Smooth muscle cell (in vitro differentiated cells): Measurements from ENCODE around the gene XRCC5. TPM values are rescaled to one million over a fixed set of nuclear protein-coding genes. Genes with fewer than 3 reads are reported as not detected.
A peak's percentile ranks its signal among the peaks of the same experiment; 100 is the strongest.
"Not testable (repeated sequence)": the region's sequence is repeated elsewhere in the genome, so short reads cannot be mapped to it uniquely, and the experiment has no call there.

ENCODE experiments used
- DNase-seq: peaks from one replicate; lab custom pipeline; 2025; ENCODE audit not compliant: unreplicated experiment; lab: John Stamatoyannopoulos, UW
- H2AFZ ChIP-seq: fragments of 200-600 bp; sonication (generic); 2 replicates; pipeline ENCODE4 v1.6.0; 2016; ENCODE audit warnings: antibody characterized with exemption, low read depth, mild to moderate bottlenecking
- H3F3A ChIP-seq: fragments of 200-600 bp; sonication (generic); 2 replicates; pipeline ENCODE4 v1.6.0; 2017; ENCODE audit warnings: antibody characterized with exemption, low read depth
- H3K27ac ChIP-seq: fragments of 200-600 bp; sonication (generic); 2 replicates; pipeline ENCODE4 v1.5.1; 2016; ENCODE audit warnings: low read depth, mild to moderate bottlenecking
- H3K27me3 ChIP-seq: fragments of 200-600 bp; sonication (generic); 2 replicates; pipeline ENCODE4 v1.6.1; 2016; ENCODE audit warnings: low read depth, mild to moderate bottlenecking
- H3K36me3 ChIP-seq: fragments of 200-600 bp; sonication (generic); 2 replicates; pipeline ENCODE4 v1.5.1; 2016; ENCODE audit warnings: low read depth
- H3K4me1 ChIP-seq: fragments of 200-600 bp; sonication (generic); 2 replicates; pipeline ENCODE4 v1.5.1; 2016; ENCODE audit warnings: low read depth
- H3K4me2 ChIP-seq: fragments of 200-600 bp; sonication (generic); 2 replicates; pipeline ENCODE4 v1.6.0; 2016; ENCODE audit warnings: mild to moderate bottlenecking
- H3K4me3 ChIP-seq: fragments of 200-600 bp; sonication (generic); 2 replicates; pipeline ENCODE4 v1.5.1; 2016; ENCODE audit warnings: mild to moderate bottlenecking
- H3K79me2 ChIP-seq: fragments of 200-600 bp; sonication (generic); 2 replicates; pipeline ENCODE4 v1.6.0; 2016; ENCODE audit warnings: low read depth, mild to moderate bottlenecking
- H3K9ac ChIP-seq: fragments of 200-600 bp; sonication (generic); 2 replicates; pipeline ENCODE4 v1.6.0; 2016; ENCODE audit warnings: low read depth
- H3K9me3 ChIP-seq: fragments of 200-600 bp; sonication (generic); replicated peaks from 2 replicates; pipeline ENCODE4 v1.5.1; 2016; ENCODE audit warnings: low read depth
- H4K20me1 ChIP-seq: fragments of 200-600 bp; sonication (generic); 2 replicates; pipeline ENCODE4 v1.6.0; 2016; ENCODE audit warnings: low read depth
- WGBS: methylation state at CpG from one replicate; pipeline ENCODE4 v1.1.7; 2016; ENCODE audit warnings: low lambda C conversion rate; 5-methylcytosine and 5-hydroxymethylcytosine counted together
- polyA plus RNA-seq: library from polyadenylated mRNA; unstranded; fragments of >200 nt; fragmentation: Nextera tagmentation; extraction: Ambion mirVana; gene quantifications from 2 replicates; pipeline ENCODE4 v1.2.1, GENCODE V29; 2016
- total RNA-seq: library from RNA; depleted of rRNA; stranded (reverse); fragments of >200 nt; gene quantifications from 2 replicates; pipeline ENCODE4 v1.2.3, GENCODE V29; 2014
- TF ChIP-seq, protein P1 (sequence below): fragments of 200-600 bp; sonication (generic); IDR thresholded peaks from 2 replicates; pipeline ENCODE4 v1.5.1; 2017; ENCODE audit warnings: borderline replicate concordance, mild to moderate bottlenecking, antibody characterized with exemption; ENCODE audit not compliant: insufficient read depth, poor library complexity, severe bottlenecking

Gene XRCC5
- total and polyA plus RNA-seq, 2 experiments from 2014 or later: 197 to 266 TPM

DNA sequence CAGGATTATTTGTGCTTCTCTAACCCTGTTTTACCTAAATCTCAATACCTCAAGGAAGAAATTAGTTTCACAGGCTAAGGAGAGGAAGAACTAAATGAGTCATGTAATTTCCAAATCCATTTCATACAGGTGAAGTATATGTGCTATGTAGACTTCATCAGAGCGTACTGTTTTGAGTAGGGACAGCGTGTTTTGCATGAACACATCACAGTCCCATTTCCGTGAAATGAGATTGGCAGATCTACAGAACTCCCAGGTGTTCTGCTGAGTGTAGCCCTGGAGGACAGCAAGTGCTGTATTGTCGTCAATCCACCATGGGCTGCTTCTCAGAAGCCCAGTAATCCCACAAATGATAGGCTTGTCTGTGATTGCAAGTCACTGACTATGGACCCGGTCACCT lies 97.7 kb downstream of the XRCC5 start:
- no peak overlapping the region for H3K27ac ChIP-seq
- peaks cover 25% of the 10 kb centered on the region for H3K36me3 ChIP-seq
- H3F3A ChIP-seq: peaks cover 20% of the 10 kb centered on the region
- no peaks in the 10 kb centered on the region for H3K79me2 ChIP-seq
- TF ChIP-seq, protein P1, sequence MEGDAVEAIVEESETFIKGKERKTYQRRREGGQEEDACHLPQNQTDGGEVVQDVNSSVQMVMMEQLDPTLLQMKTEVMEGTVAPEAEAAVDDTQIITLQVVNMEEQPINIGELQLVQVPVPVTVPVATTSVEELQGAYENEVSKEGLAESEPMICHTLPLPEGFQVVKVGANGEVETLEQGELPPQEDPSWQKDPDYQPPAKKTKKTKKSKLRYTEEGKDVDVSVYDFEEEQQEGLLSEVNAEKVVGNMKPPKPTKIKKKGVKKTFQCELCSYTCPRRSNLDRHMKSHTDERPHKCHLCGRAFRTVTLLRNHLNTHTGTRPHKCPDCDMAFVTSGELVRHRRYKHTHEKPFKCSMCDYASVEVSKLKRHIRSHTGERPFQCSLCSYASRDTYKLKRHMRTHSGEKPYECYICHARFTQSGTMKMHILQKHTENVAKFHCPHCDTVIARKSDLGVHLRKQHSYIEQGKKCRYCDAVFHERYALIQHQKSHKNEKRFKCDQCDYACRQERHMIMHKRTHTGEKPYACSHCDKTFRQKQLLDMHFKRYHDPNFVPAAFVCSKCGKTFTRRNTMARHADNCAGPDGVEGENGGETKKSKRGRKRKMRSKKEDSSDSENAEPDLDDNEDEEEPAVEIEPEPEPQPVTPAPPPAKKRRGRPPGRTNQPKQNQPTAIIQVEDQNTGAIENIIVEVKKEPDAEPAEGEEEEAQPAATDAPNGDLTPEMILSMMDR: no peak
- no peak overlapping the region for H3K4me3 ChIP-seq
- DNase-seq: no peak
- peaks cover 26% of the 10 kb centered on the region for H4K20me1 ChIP-seq
- no peaks in the 10 kb centered on the region for H3K27me3 ChIP-seq
- H3K9me3 ChIP-seq: no peaks in the 10 kb centered on the region
- no peak overlapping the region for H2AFZ ChIP-seq
- H3K9ac ChIP-seq: no peak overlapping the region
- 99% methylated on average over 5 of the region's 5 CpGs for WGBS
- peaks cover 10% of the 10 kb centered on the region for H3K4me1 ChIP-seq
- H3K4me2 ChIP-seq: no peak overlapping the region

DNA sequence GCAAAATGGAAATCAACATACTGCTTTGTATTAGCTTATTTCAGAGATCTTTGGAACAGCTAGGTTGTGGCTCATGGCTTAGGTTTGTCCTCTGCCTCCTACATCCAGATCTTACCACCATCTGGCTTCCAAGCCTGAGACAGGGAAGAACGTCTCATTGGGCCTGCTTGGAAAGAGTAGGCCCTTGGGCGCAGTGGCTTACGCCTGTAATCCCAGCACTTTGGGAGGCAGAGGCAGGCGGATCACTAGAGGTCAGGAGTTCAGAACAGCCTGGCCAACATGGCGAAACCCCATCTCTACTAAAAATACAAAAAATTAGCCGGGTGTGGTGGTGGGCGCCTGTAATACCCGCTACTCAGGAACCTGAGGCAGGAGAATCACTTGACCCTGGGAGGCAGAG lies 99.5 kb downstream of the XRCC5 start:
- H3K27me3 ChIP-seq, H3K79me2 ChIP-seq, DNase-seq, H3K27ac ChIP-seq, H3K4me2 ChIP-seq, H2AFZ ChIP-seq, H3K9ac ChIP-seq, H3K4me3 ChIP-seq, H3K9me3 ChIP-seq: not testable (repeated sequence)
- Histone ChIP-seq H4K20me1 (peaks cover 12% of the 10 kb centered on the region), H3K36me3 (peaks cover 19% of the 10 kb centered on the region), H3K4me1 (peaks cover 10% of the 10 kb centered on the region), H3F3A (peaks cover 20% of the 10 kb centered on the region)
- 96% methylated on average over 8 of the region's 8 CpGs for WGBS

DNA sequence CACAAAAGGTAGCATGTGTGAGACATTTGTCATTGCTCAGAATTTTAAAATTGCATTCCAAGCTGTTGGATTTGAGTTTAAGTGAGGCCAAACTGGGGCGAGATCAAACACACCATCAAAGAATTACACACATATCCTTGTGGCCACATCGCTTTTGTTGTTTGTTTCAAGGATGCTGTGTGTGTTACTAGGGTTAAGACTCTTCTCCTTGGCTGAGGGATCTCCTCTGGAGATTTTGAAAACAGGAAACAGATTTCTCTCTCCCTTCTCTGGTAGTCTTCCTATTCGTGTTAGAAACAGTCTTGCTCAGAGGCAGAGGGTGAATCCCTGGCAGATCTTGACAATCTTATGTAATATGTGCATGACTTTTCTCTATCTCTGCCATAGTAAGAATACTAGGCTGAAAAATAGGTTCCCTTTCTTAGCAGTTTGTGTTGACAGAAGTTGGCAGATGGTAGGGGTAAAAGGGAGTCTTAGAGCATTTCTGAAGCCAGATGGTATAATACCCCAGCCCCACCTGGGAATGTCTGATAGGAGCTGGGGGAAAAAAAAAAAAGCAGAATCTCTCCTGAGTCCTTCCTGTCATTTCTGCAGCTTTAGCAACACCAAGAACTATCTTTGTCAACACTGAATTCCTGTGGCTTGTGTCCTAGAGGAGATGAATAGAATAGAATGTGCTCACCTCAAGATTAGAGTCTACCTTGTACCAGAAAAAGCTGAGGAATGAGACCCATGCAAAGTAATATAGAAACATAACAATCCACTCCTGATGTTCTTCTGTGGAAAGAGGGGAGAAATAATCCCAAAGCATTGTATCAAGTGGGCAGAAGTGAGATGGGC lies 101.8 kb downstream of the XRCC5 start:
- no peaks in the 10 kb centered on the region for H3K36me3 ChIP-seq
- H4K20me1 ChIP-seq: no peaks in the 10 kb centered on the region
- no peaks in the 10 kb centered on the region for H3K79me2 ChIP-seq
- H3K27me3 ChIP-seq: no peaks in the 10 kb centered on the region
- no peak for DNase-seq
- 59% methylated on average over 3 of the region's 3 CpGs for WGBS
- H2AFZ ChIP-seq: no peak overlapping the region
- H3K4me1 ChIP-seq: peaks cover 10% of the 10 kb centered on the region
- TF ChIP-seq, protein P1: no peak
- H3K9ac ChIP-seq: peak overlapping the region; percentile 21
- H3K27ac ChIP-seq: peak overlapping the region; percentile 48
- H3K9me3 ChIP-seq: no peaks in the 10 kb centered on the region
- peaks cover 28% of the 10 kb centered on the region for H3F3A ChIP-seq
- no peak overlapping the region for H3K4me3 ChIP-seq
- peak overlapping the region; percentile 11 for H3K4me2 ChIP-seq

DNA sequence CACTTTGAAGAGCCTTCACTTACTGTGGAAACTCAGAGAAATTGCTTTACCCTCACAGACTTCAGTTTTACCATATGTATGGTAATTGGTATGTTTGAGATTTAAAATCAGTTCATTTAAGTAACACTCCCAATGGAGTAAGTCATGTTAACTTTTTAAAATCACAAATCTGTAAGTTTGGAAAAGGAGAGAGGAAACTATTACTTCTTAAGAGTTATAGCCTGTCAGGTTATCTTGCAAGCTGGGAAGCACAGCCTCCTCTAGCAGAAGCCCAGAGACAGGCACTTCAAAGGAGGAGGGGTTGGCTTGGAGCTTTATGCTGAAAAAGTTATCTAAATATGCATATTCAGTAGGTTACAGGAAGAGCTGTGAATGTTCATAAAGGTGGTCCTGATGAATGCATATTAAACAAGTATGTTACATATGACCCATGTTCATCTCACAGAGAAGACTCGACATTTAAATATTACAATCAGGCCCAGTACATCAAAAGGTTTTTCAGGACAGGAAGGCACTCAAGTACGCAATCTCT lies 102.5 kb downstream of the XRCC5 start:
- H3K9ac ChIP-seq: no peak overlapping the region
- H3K27ac ChIP-seq: peak overlapping the region; percentile 48
- no peak overlapping the region for H3K4me3 ChIP-seq
- H3K9me3 ChIP-seq: no peaks in the 10 kb centered on the region
- H2AFZ ChIP-seq: no peak overlapping the region
- no peaks in the 10 kb centered on the region for H3K79me2 ChIP-seq
- peaks cover 10% of the 10 kb centered on the region for H3K4me1 ChIP-seq
- H3K36me3 ChIP-seq: no peaks in the 10 kb centered on the region
- WGBS: 89% methylated on average over 2 of the region's 2 CpGs
- no peaks in the 10 kb centered on the region for H3K27me3 ChIP-seq
- H3F3A ChIP-seq: peaks cover 34% of the 10 kb centered on the region
- H3K4me2 ChIP-seq: no peak overlapping the region
- TF ChIP-seq, protein P1: no peak
- no peaks in the 10 kb centered on the region for H4K20me1 ChIP-seq
- DNase-seq: no peak
